GM12878 (cell line): ENCODE data around the gene DOCK9. TPM values are rescaled to one million over a fixed set of nuclear protein-coding genes. Genes with fewer than 3 reads are reported as not detected.

ENCODE experiments used
- ATAC-seq: fragments of 200-7000 bp; cut with Tn5 transposase; 3 replicates; pipeline ENCODE4 v1.9.1; 2020; ENCODE audit warnings: mild to moderate bottlenecking, moderate library complexity
- BruUV-seq: library from RNA; stranded (reverse); fragments of 400-500 nt; replicated peaks from 2 replicates; lab custom pipeline; 2021; lab: Mats Ljungman, UMichigan
- CTCF ChIA-PET: fragments of 300-600 bp; sonication (Branson Sonifier 250); formaldehyde crosslinking; extraction: SDS; loops from one replicate; lab custom pipeline; 2021; ENCODE audit warnings: inconsistent platforms; lab: Yijun Ruan, JAX
- POLR2A ChIA-PET: fragments of 350-600 bp; formaldehyde crosslinking; extraction: SDS; loops from one replicate; lab custom pipeline; 2021; ENCODE audit warnings: inconsistent platforms; lab: Charles Lee
- RAD21 ChIA-PET: fragments of 300-600 bp; sonication (Branson Sonifier 250); formaldehyde crosslinking; loops from one replicate; lab custom pipeline; 2023; ENCODE audit warnings: antibody characterized with exemption; ENCODE audit not compliant: unreplicated experiment; lab: Charles Lee
- SMC1A ChIA-PET: fragments of 300-600 bp; sonication (Branson Sonifier 250); formaldehyde crosslinking; loops from one replicate; lab custom pipeline; 2023; ENCODE audit not compliant: unreplicated experiment, uncharacterized antibody; lab: Charles Lee
- DNase-seq: peaks from one replicate; pipeline ENCODE4 v3.0.0-alpha.2; 2011; ENCODE audit warnings: low read depth, low spot score
- FAIRE-seq: peaks from 3 replicates; lab custom pipeline; 2011; peaks lifted over from hg19 to GRCh38; lab: Jason Lieb, UNC
- H2AFZ ChIP-seq: 2 replicates; pipeline ENCODE4 v1.6.0; 2011; ENCODE audit warnings: low read depth, low read length, control low read depth; ENCODE audit not compliant: control insufficient read depth
- H3K27ac ChIP-seq: 2 replicates; pipeline ENCODE4 v1.5.1; 2011; ENCODE audit warnings: control low read depth; ENCODE audit not compliant: control insufficient read depth, insufficient read depth
- H3K27me3 ChIP-seq, 2 experiments: replicated peaks in 1 of 2; 2 replicates each; pipeline versions ENCODE4 v1.6.0 to v1.6.1; 2011; ENCODE audit warnings: low read length in 1 of 2; ENCODE audit not compliant: control insufficient read depth in 2 of 2, insufficient read depth in 2 of 2
- H3K36me3 ChIP-seq, 2 experiments: 2 replicates each; pipeline ENCODE4 v1.5.1; 2011; ENCODE audit warnings: low read length in 1 of 2; ENCODE audit not compliant: control insufficient read depth in 2 of 2, insufficient read depth in 2 of 2
- H3K4me1 ChIP-seq: 2 replicates; pipeline ENCODE4 v1.6.1; 2011; ENCODE audit warnings: mild to moderate bottlenecking, low read length, moderate library complexity, mixed read lengths; ENCODE audit not compliant: control insufficient read depth, insufficient read depth
- H3K4me2 ChIP-seq: 2 replicates; pipeline ENCODE4 v1.6.0; 2011; ENCODE audit warnings: control low read depth; ENCODE audit not compliant: control insufficient read depth, insufficient read depth
- H3K4me3 ChIP-seq: fragments of 200-600 bp; sonication (generic); 2 replicates; pipeline ENCODE4 v1.5.1; 2016
- H3K79me2 ChIP-seq: 2 replicates; pipeline ENCODE4 v1.6.0; 2011; ENCODE audit warnings: low read length; ENCODE audit not compliant: control insufficient read depth, insufficient read depth
- H3K9ac ChIP-seq: 2 replicates; pipeline ENCODE4 v1.8.0; 2011; ENCODE audit warnings: low read length, control low read depth, mixed read lengths; ENCODE audit not compliant: control insufficient read depth, insufficient read depth
- H3K9me3 ChIP-seq: replicated peaks from 3 replicates; pipeline ENCODE4 v1.5.1; 2011; ENCODE audit warnings: mild to moderate bottlenecking, low read length; ENCODE audit not compliant: control insufficient read depth, insufficient read depth
- H4K20me1 ChIP-seq: 2 replicates; pipeline ENCODE4 v1.6.0; 2011; ENCODE audit not compliant: control insufficient read depth, insufficient read depth
- BACH1 ChIP-seq: fragments of 450-650 bp; IDR thresholded peaks from 2 replicates; pipeline ENCODE4 v1.6.1; 2017; ENCODE audit warnings: mild to moderate bottlenecking, borderline replicate concordance
- CEBPB ChIP-seq, 2 experiments: fragments of 150-350 bp in 1 of 2; IDR thresholded peaks; 2 replicates each; pipeline ENCODE4 v1.6.1; 2012 to 2014; ENCODE audit warnings: low read depth in 2 of 2, low read length in 2 of 2, borderline replicate concordance in 1 of 2, inconsistent platforms in 1 of 2
- NFIC ChIP-seq: IDR thresholded peaks from 2 replicates; pipeline ENCODE4 v1.6.1; 2012; ENCODE audit warnings: low read depth, mild to moderate bottlenecking, inconsistent platforms, low read length, moderate library complexity
- SIX5 ChIP-seq: IDR thresholded peaks from 2 replicates; pipeline ENCODE4 v1.6.1; 2011; ENCODE audit warnings: mild to moderate bottlenecking, low read depth, low read length, moderate library complexity; ENCODE audit not compliant: severe bottlenecking
- YBX1 ChIP-seq: fragments of 450-650 bp; IDR thresholded peaks from 2 replicates; pipeline ENCODE4 v1.6.1; 2016; ENCODE audit warnings: antibody characterized with exemption
- WGBS: methylation state at CpG from one replicate; pipeline ENCODE4 v1.1.6; 2016; ENCODE audit warnings: low lambda C conversion rate; ENCODE audit not compliant: insufficient replicate concordance, insufficient coverage; ENCODE audit errors: missing lambda C conversion rate; 5-methylcytosine and 5-hydroxymethylcytosine counted together
- in situ Hi-C: fragments of 300-500 bp; cut with MboI; formaldehyde crosslinking; loops from 9 replicates; pipeline ENCODE4 v1.14.3; 2018; ENCODE audit warnings: mixed read lengths
- intact Hi-C: fragments of 100-400 bp; cut with micrococcal nuclease; formaldehyde crosslinking; loops from one replicate; pipeline ENCODE4 v1.14.2; 2022; ENCODE audit not compliant: unreplicated experiment
- polyA plus RNA-seq, 11 experiments: library from polyadenylated mRNA; depleted of rRNA in 4 of 11; unstranded in 6 of 11; stranded (reverse) in 5 of 11; fragments of >200 nt; fragmentation: Nextera tagmentation in 4 of 11; fragmentation: Illumina TruSeq in 1 of 11; extraction: Ambion mirVana in 4 of 11; extraction: Trizol in 1 of 11; gene quantifications; 1 replicate in 1 of 11; 2 replicates in 10 of 11; pipeline versions ENCODE4 v1.2.1 to v1.2.3, GENCODE V29; 2011 to 2016; ENCODE audit warnings: inconsistent platforms in 2 of 11, missing spikeins in 2 of 11, low read depth in 1 of 11
- total RNA-seq, 4 experiments: library from RNA; depleted of rRNA in 3 of 4; stranded (reverse); fragments of >200 nt in 3 of 4; fragmentation: Illumina TruSeq in 1 of 4; extraction: Trizol in 1 of 4; gene quantifications; 2 replicates each; pipeline versions ENCODE4 v1.2.1 to v1.2.3, GENCODE V29; 2013 to 2021
- TF ChIP-seq, protein P1 (sequence below): fragments of 450-650 bp; formaldehyde crosslinking; IDR thresholded peaks from 2 replicates; pipeline ENCODE4 v1.4.0; 2020; ENCODE audit warnings: mild to moderate bottlenecking, moderate library complexity

Gene DOCK9
- total and polyA plus RNA-seq, 10 of the 15 experiments (the other 5 are each of a cell fraction or from before 2014, with no cell fraction given): 0.09 to 2.9 (median 0.74) TPM

DNA sequence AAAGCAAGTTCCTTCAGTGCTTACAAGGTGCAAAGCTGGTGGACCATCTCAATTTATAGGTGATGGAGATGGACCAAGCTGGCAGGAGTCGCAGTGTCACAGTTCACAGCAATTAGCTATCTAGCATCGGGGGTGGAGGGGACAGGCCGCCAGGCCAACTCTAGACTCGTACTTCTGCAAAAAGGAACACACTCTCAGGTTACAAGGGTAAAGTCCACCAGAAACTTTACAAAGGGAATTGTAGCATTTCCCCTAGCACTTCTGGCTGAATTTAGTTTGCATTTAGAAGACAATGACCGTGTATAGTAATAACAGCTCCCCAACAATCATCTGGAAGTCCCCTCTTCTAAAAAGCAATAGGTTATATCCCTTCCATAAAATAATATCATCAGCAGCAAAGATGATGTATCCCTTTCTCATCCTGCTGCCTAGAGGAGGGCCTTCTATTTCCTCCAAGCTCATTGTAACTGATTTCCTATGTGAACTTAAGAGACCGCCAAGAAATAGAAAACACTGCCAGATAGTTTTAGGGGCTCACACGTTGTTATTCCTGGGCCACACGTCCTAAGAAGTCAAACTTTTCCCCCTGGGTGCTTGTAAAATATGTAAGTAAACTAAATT, 8.5 kb upstream of the DOCK9 start:
- no peaks in the 10 kb centered on the region for H4K20me1 ChIP-seq
- no peak for ATAC-seq
- no peak overlapping the region for H2AFZ ChIP-seq
- 33% methylated on average over 8 of the region's 8 CpGs for WGBS
- no peaks in the 10 kb centered on the region for H3K4me1 ChIP-seq
- in situ Hi-C loops: no loop called here
- no peak for FAIRE-seq
- TF ChIP-seq YBX1 (no peak), BACH1 (no peak), SIX5 (no peak), NFIC (no peak), CEBPB (IDR thresholded peaks at IDR 0.05; ENCODE audit: borderline replicate concordance in 1 of 2, low read depth in 2 of 2, low read length in 2 of 2) (no peak)
- TF ChIP-seq, protein P1, sequence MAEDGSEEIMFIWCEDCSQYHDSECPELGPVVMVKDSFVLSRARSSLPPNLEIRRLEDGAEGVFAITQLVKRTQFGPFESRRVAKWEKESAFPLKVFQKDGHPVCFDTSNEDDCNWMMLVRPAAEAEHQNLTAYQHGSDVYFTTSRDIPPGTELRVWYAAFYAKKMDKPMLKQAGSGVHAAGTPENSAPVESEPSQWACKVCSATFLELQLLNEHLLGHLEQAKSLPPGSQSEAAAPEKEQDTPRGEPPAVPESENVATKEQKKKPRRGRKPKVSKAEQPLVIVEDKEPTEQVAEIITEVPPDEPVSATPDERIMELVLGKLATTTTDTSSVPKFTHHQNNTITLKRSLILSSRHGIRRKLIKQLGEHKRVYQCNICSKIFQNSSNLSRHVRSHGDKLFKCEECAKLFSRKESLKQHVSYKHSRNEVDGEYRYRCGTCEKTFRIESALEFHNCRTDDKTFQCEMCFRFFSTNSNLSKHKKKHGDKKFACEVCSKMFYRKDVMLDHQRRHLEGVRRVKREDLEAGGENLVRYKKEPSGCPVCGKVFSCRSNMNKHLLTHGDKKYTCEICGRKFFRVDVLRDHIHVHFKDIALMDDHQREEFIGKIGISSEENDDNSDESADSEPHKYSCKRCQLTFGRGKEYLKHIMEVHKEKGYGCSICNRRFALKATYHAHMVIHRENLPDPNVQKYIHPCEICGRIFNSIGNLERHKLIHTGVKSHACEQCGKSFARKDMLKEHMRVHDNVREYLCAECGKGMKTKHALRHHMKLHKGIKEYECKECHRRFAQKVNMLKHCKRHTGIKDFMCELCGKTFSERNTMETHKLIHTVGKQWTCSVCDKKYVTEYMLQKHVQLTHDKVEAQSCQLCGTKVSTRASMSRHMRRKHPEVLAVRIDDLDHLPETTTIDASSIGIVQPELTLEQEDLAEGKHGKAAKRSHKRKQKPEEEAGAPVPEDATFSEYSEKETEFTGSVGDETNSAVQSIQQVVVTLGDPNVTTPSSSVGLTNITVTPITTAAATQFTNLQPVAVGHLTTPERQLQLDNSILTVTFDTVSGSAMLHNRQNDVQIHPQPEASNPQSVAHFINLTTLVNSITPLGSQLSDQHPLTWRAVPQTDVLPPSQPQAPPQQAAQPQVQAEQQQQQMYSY (CRISPR knock-in tag): no peak
- no TSS peak for BruUV-seq
- intact Hi-C loops: no loop called here
- H3K9me3 ChIP-seq: no peaks in the 10 kb centered on the region; the same call in 1 of the 3 replicates
- no peaks in the 10 kb centered on the region for H3K79me2 ChIP-seq
- H3K27ac ChIP-seq: no peak overlapping the region
- H3K4me2 ChIP-seq: no peak overlapping the region
- CTCF ChIA-PET: interaction anchor here (1.5 kb wide), 1 partner anchor 144 kb away, joined by 3 read pairs; no protein-coding TSS in a partner anchor
- H3K4me3 ChIP-seq: no peak overlapping the region
- SMC1A ChIA-PET: no interaction called here
- POLR2A ChIA-PET: no interaction called here
- RAD21 ChIA-PET: interaction anchor here (1.3 kb wide), 1 partner anchor 15 kb away, joined by 3 read pairs; no protein-coding TSS in a partner anchor
- no peaks in the 10 kb centered on the region for H3K27me3 ChIP-seq
- H3K36me3 ChIP-seq: no peaks in the 10 kb centered on the region
- no peak for DNase-seq
- H3K9ac ChIP-seq: no peak overlapping the region
